NOMO-1 treated with dmso at 0.1 percent for 144 hours (cell line): ENCODE results near the gene ABHD8.

Source experiments
- DNase-seq: peaks from one replicate; lab custom pipeline; 2025; ENCODE audit not compliant: unreplicated experiment; lab: John Stamatoyannopoulos, UW

ABHD8 gene

DNA sequence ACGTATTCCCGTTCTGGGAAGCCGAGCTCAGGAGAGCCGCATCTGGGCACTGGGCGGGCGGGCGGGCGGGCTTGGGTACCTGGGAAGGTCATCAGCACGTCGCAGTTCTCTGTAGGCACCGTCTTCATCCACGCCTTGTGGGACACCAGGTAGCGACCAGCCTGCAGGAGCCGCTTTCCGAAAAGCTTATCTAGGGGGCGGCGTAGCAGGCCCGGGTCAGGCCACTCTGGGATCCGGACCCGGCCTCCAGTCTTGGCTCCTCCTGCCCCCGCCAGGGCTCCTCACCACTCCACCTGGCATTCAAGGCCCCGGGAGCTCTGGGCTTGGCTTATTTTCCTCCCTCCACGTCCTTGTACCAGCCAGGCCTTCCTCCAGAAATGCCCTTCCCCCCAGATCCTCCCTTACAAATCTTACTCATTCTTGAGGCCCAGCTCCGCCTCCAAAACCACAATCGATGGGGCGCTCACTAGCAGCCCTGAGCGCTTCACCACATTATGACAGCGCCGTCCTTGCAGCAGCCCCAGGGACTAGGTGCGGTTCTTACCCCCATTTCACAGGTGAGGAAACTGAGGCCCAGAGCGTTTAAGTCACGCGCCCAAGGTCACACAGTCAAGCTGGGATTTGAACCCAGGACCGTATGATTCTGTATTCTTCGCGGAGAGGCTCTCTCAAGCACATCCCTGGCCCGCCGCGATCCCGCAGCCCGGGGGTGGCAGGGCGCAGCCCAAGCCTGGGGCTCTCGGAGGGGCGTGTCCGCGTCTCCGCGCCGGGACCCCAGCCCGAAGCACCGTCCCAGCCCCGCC, 30.6 kb upstream of the ABHD8 start:
- DNase-seq = peak; percentile 89

DNA sequence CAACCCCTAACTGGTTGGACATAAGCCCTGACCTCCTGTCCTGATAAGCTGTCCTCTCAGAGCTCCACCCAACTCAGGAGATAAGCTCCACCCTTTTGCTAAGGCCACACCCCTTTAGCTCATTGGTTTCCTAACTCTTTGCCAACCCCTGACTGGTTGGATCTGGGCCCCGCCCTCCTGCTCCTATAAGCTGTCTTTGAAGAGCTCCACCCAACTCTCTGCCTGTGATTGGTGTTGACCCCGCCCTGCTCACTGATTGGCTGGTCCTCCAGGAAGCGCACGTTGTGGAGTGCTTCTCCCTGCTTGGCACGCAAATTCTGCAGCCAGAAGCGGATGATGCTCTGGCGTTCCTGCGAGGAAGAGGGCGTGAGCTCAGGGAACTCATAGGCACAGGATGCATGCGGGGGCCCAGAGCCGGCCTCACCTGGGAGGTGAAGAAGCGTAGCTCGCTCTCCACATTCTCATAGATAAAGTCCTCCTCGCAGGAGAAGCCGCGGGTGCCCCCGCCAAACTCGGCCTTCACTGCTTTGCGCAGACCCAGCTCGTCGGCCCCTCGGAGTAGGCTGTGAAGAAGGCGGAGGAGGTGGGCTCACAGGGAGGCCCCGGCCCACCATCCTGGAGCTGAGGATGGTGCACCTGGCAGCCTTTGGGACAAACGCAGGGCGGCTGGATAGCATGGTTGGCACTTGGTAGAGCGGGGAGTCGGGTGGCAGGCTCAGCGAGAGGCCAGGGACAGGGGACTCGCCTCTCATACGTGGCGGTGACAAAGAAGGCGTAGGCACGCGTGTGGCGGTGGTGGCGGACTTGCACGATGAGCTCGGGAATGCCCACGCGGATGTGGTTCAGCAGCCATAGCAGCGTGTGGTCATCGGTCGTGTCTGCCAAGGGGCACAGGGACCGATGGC, 29.7 kb upstream of the ABHD8 start:
- DNase-seq = no peak

DNA sequence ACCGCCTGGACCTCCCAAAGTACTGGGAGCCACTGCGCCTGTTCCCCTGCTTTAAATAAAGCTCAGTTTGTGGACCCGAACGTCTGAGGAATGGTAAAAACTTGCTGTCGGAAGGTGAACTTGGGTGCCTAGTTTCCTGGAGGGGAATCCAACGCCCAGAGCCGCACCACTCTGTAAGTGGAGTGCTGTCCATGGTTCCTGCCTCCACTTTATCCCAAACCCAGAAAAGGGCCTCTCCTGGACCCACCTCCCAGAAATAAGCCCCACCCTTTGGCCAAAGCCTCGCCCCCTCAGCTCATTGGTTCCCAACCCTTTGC, 29.1 kb upstream of the ABHD8 start:
- DNase-seq = no peak

DNA sequence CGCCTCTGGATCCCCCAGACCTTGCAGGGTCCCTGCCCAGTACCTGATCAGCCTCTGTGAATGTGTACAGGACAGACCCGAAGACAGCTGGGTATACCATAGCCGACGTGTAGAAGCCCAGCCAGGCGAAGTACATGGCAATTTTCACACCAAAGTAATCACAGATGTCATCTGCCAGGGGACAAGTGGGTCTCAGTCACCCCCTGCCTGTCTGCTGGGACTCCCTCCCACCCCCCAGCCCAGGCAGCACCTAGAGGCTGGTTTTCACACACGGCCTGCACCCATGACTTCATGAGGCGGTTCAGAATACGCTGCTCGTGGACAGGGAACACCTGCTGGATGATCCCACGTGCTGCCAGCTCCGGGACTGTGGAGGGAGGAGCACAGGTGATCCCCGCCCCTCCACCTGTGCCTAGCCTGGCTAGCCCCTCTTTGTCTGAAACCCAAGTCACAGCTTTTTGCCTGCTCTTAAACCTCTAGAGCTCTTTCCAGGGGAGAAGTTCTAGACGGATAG, 27.9 kb upstream of the ABHD8 start:
- no peak for DNase-seq

DNA sequence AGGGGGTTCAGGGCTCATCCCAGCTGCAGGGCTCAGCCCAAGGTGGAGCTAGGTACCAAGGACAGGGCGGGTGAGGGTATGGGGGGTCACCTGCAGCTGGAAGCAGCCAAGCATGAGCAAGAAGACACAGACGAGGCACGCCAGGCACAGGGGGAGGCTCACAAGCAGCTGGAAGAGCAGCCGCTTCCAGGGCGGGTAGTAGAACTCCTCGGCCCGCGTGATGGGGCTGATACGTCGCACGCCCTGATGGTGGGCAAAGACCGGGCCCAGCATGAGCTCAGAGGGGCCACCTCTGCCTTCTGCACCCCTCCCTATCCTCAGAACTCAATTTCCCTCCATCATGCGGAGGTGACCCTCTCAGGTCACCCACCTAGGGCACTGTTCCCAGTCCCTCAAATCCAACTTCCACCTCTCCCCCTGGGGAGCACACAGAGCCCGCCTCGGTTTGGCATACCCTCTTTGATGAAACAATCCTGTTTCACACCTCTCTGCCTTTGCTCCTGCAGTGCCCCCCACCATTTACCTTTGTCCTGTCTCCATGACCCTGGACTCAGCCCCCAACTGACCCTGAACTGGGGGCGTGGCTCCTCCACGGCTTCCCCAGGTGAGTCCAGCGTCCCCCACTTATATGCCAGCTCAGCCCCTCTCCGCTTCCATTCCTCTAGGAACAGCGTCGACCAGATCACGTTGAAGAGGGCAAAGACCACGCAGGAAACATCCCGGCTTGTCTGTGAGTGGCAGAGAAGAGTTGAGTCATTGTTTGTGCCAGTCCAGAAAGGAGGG, 27.2 kb upstream of the ABHD8 start:
- DNase-seq = no peak

DNA sequence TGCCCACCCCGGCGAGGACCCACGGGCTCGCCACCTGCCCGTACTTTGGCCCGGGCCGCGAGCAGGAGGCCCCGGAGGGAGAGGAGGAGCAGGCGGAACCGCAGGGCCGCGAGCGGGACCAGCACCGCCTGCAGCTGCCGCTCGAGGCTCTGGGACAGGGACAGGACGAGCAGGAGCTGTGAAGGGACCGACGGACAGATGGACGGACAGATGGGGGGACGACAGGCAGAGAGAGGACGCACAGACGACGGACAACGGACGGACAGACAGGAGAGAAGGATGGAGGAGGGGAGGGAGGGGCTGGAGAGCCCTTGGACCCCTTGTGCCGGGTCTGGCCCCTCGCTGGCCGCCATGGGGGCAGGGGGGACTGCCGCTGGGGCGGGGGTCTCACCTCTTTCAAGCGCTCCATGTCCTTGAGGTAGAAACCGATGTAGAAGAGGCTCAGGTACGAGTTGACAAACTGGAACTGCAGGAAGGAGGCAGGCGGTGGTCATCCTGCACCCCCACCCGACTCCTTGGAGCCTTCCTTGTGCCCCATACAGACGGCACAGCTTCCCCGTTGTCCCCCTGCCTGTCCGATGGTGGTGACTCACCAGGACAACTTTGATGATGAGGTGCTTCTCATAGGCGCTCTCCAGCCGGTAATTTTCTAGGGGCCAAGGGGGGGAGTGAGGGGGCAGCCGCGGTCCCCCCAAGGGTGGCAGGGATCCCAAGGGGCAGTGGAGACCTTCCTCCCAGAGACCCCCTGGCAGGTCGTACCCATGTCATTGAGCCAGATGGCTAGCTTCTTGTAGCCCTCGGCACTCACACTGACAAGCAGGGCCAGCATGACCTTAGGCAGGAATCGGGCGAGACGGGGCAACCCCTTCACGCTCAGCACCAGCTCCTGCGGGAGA, 26.4 kb upstream of the ABHD8 start:
- no peak for DNase-seq

DNA sequence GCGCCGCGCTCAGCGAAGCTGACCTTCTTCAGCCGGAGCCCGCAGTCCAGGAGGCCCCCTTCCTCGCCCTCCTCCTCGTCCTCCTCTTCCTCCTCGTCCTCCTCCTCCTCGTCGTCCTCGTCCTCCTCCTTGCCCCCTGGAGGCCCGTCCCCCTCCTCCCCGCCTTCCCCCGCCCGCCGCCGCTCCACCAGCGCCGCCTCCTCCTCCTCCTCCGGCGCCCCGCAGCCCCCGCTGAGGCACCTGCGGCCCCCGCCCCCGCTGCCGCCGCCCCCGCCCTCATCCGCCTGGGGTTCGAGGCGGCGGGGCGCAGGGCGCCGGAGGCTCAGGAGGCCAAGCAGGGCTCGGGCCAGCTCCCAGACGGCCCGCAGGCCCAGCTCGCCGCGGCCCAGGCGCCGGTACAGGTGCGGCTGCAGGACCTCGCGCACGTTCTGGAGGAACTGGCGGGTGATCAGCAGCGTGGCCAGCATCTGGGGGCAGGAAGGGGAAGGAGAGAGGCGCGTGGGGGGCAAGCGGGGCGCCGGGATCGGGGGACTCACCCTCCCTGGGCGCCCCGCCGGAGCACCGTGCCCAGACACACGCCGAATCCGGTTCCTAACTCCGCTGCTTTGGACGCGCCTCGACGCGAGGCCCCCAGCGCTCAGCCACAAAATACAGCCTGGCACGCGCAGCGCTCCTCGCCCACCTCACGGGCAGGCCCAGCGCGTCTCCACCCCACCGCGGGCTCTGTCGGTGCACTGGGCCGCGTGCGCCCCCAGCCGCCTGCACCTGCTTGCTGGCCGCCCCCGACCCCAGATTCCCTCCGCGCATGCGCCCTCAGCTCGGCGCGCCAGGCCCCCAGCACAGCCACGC, 25.5 kb upstream of the ABHD8 start:
- DNase-seq = no peak

DNA sequence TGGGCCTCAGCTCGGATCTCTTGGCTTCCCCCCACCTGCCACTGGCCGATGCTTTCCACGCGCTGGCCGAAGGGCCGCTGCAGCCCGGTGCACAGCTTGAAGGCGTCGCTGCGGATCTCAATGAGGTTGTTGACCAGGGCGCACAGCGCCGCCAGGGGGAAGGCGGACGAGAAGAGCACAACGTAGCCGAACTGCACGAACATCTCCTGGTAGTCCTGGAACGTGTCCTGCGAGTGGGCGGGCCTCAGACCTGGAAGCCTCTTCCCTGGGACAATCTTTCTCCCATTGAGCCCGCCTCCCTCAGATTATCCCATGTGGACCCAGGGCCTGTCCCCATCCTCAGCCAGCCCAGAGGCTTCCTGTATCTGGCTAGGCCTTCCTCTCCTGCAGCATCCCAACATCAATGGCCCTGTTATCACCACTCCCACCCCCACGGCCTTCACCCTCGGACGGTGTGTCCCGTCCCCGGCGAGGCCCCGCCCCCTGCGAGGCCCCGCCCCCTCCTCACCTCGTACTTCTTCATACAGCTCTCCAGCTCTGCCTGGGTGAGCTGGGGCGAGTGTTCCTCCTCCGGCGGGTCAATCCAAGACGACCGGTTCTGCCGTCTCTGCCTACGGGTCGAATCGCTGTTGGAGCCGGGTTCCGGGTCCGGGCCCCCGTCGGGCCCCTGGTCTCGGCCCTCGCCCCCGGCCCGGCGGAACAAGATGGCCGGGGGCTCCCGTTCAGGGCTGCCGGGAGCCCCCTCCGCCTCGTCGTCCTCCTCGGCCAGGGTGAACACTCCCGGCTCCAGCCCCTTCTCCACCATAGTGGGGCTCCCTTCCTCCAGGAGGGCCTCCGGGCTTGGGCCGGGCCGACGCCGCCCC, 24.7 kb upstream of the ABHD8 start:
- no peak for DNase-seq

DNA sequence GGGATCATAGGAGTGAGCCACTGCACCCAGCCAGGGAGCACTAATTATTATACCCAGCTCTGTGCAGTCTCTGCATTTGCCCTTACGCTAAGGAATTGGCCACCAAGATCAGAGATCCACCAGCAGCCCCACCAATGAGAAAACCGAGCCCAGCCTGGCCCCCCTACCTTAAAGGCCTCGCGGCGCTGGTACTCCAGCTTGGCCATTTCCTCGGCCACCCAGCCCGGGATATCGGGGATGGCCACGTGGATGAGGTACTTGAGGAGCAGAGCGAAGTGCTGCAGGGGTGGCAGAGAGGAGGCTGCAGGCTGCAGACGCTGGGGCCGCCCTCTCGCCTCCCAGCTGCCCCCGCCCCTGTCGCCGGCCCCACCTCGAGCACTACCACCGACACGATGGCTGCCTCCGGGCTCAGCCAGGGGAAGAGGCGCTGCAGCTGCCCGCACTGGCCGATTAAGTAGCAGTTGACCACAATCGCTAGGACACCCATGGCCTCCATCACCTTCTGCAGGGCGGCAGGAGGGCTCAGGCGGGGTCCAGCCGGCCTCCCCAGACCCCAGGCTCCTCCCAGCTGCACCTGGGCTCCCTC, 23.9 kb upstream of the ABHD8 start:
- no peak for DNase-seq

DNA sequence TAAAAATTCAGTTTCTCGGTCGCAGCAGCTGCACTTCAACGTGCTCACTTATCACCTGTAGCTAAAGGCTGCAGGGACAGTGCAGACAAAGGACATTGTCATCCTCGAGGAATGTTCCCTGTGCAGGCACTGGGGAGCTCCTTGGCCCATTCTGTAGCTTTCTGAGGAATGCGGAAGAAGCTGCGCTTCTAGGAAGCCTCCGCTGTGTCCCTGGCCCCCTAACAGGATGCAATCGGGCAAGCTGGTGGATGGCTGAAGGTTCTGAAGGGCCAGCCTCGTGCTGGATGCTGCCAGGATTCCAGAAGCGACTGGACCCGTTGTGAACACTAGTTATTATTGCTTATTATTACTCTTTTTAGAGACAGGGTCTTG, 23.4 kb upstream of the ABHD8 start:
- DNase-seq = no peak

DNA sequence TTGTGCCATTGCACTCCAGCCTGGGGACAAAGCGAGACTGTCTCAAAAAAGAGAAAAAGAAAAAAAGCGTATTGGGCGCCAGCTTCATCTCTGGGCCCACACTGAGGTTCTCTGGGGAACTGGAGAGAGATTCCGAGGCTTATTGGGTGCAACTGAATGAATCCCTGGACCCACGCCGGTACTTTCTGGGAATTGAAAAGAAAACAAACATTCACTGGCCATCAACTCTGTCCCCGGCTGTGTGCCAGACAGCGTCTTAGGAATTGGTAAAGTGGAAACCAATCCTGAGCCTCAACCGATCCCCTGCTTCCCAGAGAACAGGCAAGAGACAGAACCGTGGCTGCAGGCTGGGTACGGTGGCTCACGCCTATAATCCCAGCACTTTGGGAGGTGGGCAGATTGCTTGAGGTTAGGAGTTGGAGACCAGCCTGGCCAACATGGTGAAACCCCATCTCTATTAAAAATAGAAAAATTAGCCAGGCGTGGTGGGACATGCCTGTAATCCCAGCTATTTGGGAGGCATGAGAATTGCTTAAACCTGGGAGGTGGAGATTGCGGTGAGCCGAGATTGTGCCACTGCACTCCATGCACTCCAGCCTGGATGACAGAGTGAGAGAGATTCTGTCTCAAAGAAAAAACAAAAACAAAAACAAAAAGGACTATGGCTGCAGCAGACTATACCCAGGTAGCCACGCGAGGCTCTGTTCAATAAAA, 22.8 kb upstream of the ABHD8 start:
- DNase-seq = no peak

DNA sequence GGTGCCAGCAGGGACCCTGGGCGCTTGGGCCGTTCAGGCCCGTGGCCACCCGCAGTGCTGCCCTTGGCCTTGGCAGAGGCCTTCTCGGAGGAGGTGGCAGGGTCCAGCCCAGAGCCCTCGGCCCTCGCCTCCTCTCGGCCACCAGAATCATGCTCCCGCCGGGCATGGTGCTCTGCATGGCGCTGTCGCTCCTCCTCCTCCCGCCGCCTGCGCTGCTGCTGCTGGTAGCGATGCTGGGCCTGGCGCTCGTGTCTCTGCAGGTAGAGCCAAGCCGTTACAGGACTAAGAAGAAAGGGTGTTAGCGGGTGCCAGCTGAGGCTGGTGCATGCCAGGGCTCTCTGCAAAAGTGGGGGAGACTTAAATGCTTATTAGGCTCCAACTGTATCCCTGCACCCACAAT, 21.9 kb upstream of the ABHD8 start:
- DNase-seq = no peak

DNA sequence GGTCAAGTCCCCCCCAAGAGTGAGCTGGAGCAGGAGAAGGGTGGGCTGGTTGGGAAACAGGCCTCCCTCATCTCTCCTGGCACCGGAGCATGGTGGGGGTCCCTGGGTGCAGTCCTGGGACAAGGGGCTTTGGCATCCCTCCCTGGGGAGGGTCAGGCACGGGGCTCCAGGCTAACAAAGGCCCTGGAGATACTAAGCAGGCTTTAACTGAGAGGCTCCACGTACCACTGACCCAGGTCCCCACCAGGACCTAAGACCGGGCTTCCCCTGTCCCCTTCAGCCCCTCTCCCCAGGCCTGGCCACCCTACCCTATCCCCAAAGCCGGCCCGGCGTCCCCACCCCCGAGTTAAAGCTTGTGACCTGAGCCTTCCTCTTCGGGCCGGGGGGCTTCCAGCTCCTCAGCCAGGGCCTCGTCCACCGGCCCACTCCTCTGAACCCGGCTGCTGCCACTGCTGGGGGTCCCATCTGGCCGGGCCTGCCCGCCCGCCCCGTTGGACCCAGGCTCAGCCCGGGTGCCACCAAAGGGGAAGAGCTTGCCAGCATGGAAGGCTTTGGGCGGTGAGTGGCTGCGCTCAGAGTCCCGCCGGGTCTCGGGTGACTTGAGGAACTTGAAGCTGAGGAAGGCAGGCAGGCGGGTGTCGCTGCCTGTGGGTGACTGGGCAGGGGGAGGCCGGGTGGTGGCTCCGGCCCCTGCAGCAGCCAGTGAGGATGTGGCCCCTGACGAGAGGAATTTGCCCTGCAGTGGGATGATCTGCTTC, 21.3 kb upstream of the ABHD8 start:
- no peak for DNase-seq

DNA sequence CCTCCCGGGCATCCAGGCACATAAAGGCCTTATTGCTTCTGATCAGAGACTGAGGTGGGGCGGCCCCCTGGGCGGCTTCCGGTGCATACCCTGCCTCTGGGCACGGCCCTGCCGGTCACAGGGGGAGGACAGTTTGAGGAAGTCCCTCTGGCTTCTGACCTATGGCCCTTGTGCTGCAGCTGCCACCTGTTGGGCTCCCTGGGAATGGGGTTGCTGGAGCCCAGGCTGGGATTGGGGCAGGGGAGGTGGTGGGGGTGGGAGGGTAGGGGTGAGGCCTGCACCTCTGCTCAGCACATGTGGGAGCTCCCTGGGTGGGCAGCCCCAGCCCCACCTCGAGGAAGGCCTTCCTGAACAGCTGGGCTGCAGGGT, 20.7 kb upstream of the ABHD8 start:
- no peak for DNase-seq

DNA sequence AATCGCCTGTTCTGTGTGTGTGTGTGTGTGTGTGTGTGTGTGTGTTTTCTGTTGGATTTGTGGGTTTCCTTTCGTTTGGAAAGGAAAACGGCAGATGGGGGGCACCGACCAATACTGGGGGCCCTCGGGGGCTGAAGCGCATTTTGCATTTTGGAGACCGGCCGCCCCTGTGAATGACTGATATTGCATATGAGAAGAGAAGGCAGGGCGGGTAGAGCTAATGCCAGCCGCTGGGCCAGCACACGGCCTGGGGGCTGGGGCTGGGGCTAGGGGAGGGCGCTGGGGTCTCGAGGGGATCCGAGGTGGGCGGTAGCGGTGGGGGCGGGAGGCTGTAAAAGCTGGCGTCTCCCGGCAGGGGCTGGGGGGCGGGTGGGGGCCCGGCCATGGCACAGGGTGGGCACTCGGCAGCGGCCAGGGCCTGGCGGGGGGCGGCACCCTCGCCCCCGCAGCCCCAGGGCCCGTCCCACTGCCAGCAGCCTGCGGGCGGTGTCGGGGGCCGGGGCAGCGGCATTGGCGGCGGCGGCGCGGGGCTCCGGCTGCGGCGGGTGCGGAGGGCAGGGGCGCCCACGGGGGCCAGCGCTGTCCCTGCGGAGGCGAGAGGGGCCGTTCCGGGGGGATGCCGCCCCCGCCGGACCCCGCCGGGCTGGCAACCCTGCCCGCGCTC, 20.2 kb upstream of the ABHD8 start:
- DNase-seq = no peak

DNA sequence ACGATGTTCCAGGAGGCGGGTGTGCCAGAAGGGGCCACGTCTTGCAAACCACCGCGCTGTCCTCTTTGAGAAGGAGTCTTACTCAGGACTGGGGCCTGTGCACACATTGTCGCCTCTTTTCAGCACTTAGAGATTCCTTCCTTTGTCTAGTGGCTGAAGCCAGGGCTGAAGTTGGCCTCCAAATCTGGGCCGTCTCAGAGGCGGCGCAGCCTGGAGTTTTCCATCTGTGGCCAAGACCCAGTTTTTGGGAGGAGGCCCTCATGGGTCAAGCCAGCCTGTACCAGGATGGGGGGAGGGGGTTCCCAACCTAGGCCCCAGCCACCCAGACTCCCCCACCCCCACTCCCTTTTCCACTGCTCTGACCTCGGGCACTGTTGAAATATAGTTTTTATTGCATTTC, 19.6 kb upstream of the ABHD8 start:
- no peak for DNase-seq
